Ishikawa (cell line): ENCODE results near the gene KIAA1217.

Source experiments
- CREB1 ChIP-seq: IDR thresholded peaks from 2 replicates; pipeline ENCODE4 v1.6.1; 2012; ENCODE audit warnings: low read depth
- EP300 ChIP-seq: IDR thresholded peaks from 2 replicates; pipeline ENCODE4 v1.6.1; 2012; ENCODE audit warnings: borderline replicate concordance
- NFIC ChIP-seq: IDR thresholded peaks from 2 replicates; pipeline ENCODE4 v1.6.1; 2012
- RAD21 ChIP-seq: IDR thresholded peaks from 2 replicates; pipeline ENCODE4 v1.6.1; 2012; ENCODE audit warnings: low read depth
- REST ChIP-seq: IDR thresholded peaks from 2 replicates; pipeline ENCODE4 v1.6.1; 2012; ENCODE audit warnings: low read depth, mild to moderate bottlenecking
- TAF1 ChIP-seq: IDR thresholded peaks from 2 replicates; pipeline ENCODE4 v1.6.1; 2012; ENCODE audit warnings: low read depth, mild to moderate bottlenecking
- YY1 ChIP-seq: IDR thresholded peaks from 2 replicates; pipeline ENCODE4 v1.6.1; 2012; ENCODE audit warnings: low read depth
- TF ChIP-seq, protein P1 (sequence below): IDR thresholded peaks from 2 replicates; pipeline ENCODE4 v1.6.1; 2012
- TF ChIP-seq, protein P2 (sequence below): IDR thresholded peaks from 2 replicates; pipeline ENCODE4 v1.6.1; 2012

GRCh38 chr10:24531439-24531838 is 322.5 kb downstream of the KIAA1217 start:
- TF ChIP-seq CREB1 (no peak), TAF1 (no peak), EP300 (no peak), REST (no peak), RAD21 (no peak), NFIC (no peak), YY1 (no peak)
- TF ChIP-seq, protein P1, sequence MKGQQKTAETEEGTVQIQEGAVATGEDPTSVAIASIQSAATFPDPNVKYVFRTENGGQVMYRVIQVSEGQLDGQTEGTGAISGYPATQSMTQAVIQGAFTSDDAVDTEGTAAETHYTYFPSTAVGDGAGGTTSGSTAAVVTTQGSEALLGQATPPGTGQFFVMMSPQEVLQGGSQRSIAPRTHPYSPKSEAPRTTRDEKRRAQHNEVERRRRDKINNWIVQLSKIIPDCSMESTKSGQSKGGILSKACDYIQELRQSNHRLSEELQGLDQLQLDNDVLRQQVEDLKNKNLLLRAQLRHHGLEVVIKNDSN = no peak
- TF ChIP-seq, protein P2, sequence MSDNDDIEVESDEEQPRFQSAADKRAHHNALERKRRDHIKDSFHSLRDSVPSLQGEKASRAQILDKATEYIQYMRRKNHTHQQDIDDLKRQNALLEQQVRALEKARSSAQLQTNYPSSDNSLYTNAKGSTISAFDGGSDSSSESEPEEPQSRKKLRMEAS = no peak
